ENCODE results near the gene PPP1R14B.
A peak's percentile ranks its signal among the peaks of the same experiment; 100 is the strongest.

The PPP1R14B gene

GRCh38 chr11:64232182-64232966, 14.4 kb downstream of the PPP1R14B start:
- TF ChIP-seq, protein P1, sequence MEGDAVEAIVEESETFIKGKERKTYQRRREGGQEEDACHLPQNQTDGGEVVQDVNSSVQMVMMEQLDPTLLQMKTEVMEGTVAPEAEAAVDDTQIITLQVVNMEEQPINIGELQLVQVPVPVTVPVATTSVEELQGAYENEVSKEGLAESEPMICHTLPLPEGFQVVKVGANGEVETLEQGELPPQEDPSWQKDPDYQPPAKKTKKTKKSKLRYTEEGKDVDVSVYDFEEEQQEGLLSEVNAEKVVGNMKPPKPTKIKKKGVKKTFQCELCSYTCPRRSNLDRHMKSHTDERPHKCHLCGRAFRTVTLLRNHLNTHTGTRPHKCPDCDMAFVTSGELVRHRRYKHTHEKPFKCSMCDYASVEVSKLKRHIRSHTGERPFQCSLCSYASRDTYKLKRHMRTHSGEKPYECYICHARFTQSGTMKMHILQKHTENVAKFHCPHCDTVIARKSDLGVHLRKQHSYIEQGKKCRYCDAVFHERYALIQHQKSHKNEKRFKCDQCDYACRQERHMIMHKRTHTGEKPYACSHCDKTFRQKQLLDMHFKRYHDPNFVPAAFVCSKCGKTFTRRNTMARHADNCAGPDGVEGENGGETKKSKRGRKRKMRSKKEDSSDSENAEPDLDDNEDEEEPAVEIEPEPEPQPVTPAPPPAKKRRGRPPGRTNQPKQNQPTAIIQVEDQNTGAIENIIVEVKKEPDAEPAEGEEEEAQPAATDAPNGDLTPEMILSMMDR (IDR thresholded peaks at IDR 0.05; ENCODE audit: poor library complexity, severe bottlenecking), result no peak
- Histone ChIP-seq H3K36me3 (ENCODE audit: low read depth) (peaks cover 7% of the 10 kb centered on the region; the same call in 1 of the 2 replicates), H3K27me3 (ENCODE audit: insufficient read depth, poor library complexity, severe bottlenecking) (no peaks in the 10 kb centered on the region), H3K4me3 (ENCODE audit: severe bottlenecking) (no peak overlapping the region), H3K27ac (ENCODE audit: poor library complexity, severe bottlenecking) (peak overlapping the region; percentile 56), H3K9me3 (ENCODE audit: severe bottlenecking) (no peaks in the 10 kb centered on the region), H3K4me1 (ENCODE audit: insufficient read depth, poor library complexity, severe bottlenecking) (no peaks in the 10 kb centered on the region)
- DNase-seq (ENCODE audit: low spot score) (no peak), ATAC-seq (ENCODE audit: low read depth) (no peak)

GRCh38 chr11:64231546-64231945, 15.2 kb downstream of the PPP1R14B start:
- ATAC-seq (ENCODE audit: low read depth) (no peak), DNase-seq (ENCODE audit: low spot score) (no peak)
- Histone ChIP-seq H3K4me3 (ENCODE audit: severe bottlenecking) (no peak overlapping the region), H3K27me3 (ENCODE audit: insufficient read depth, poor library complexity, severe bottlenecking) (no peaks in the 10 kb centered on the region), H3K36me3 (ENCODE audit: low read depth) (peaks cover 7% of the 10 kb centered on the region; the same call in 1 of the 2 replicates), H3K4me1 (ENCODE audit: insufficient read depth, poor library complexity, severe bottlenecking) (no peaks in the 10 kb centered on the region), H3K27ac (ENCODE audit: poor library complexity, severe bottlenecking) (no peak overlapping the region), H3K9me3 (ENCODE audit: severe bottlenecking) (no peaks in the 10 kb centered on the region)
- TF ChIP-seq, protein P1 (IDR thresholded peaks at IDR 0.05; ENCODE audit: poor library complexity, severe bottlenecking), result no peak

DNA sequence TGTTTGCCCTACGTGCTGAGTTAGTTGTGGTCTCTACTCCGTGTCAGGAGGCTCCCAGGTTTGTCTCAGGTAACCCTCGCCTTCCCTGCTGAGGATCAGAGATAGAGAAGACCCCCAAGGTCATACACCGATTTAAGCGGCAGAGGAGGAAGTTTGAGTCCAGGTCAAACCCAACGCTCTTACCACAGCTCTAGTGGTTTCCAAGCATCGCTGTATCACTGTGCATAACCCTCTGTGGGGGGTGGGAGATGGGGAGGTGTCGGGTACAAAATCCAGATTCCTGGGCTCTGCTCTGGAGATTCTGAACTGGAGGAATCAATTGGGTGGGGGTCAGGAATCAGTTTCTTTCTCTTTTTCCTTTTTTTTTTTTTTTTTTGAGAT, 15.8 kb downstream of the PPP1R14B start:
- Histone ChIP-seq H3K27me3 (ENCODE audit: insufficient read depth, poor library complexity, severe bottlenecking) (no peaks in the 10 kb centered on the region), H3K9me3 (ENCODE audit: severe bottlenecking) (no peaks in the 10 kb centered on the region), H3K4me1 (ENCODE audit: insufficient read depth, poor library complexity, severe bottlenecking) (no peaks in the 10 kb centered on the region), H3K4me3 (ENCODE audit: severe bottlenecking) (peak overlapping the region; percentile 92), H3K27ac (ENCODE audit: poor library complexity, severe bottlenecking) (peak overlapping the region; percentile 47), H3K36me3 (ENCODE audit: low read depth) (peaks cover 7% of the 10 kb centered on the region; the same call in 1 of the 2 replicates)
- TF ChIP-seq, protein P1 (IDR thresholded peaks at IDR 0.05; ENCODE audit: poor library complexity, severe bottlenecking), result no peak
- DNase-seq (ENCODE audit: low spot score) (no peak), ATAC-seq (ENCODE audit: low read depth) (no peak)

DNA sequence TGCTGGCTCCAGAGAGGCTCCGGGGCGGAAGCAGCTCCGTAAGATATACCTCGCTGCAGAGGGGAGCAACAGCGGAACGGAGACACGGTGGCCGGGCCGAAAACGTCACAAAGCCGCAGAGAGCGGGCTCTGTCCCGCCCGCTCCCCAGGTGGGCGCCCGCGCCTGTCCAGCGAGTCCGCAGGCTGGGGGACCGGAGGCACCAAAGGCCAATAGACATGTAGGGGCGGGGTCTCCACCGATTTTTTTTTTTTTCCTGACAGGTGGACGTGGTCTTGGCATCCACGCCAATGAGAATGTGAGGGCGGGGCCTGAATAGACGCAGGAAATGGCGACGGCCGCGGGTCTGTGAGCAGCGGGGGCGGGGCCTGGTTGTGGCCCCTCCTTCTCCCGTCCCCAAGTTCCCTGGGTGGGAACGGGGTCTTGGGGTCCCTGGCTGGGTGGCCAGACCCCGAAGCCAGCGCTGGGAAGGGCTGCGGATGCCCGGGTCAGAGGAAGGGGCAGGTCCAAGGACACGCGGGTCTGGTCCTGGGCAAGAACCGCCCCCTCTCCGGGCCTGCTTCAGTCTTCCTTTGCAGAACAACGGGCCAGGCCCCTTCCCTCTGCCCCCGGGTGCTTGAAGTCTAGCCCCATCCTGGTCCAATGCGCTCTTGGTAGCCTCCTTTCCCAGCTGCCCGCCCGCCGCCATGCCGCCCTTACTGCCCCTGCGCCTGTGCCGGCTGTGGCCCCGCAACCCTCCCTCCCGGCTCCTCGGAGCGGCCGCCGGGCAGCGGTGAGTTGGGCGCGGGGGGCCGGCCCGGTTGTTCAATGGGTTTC, 16.4 kb downstream of the PPP1R14B start, which contains the start of gene DNAJC4:
Gene DNAJC4, plus strand, starts transcription at position 378 of the 814 bp plus-strand sequence. Its CDS starts 307 bp downstream, at position 685.
- Histone ChIP-seq H3K9me3 (ENCODE audit: severe bottlenecking) (no peaks in the 10 kb centered on the region), H3K27me3 (ENCODE audit: insufficient read depth, poor library complexity, severe bottlenecking) (no peaks in the 10 kb centered on the region), H3K27ac (ENCODE audit: poor library complexity, severe bottlenecking) (peak within 1 kb of the TSS; percentile 47), H3K36me3 (ENCODE audit: low read depth) (peaks cover 2% of the 10 kb centered on the region; the same call in 1 of the 2 replicates), H3K4me3 (ENCODE audit: severe bottlenecking) (peak within 1 kb of the TSS; percentile 92), H3K4me1 (ENCODE audit: insufficient read depth, poor library complexity, severe bottlenecking) (no peaks in the 10 kb centered on the region)
- peak; percentile 92 for DNase-seq (ENCODE audit: low spot score)
- TF ChIP-seq, protein P1 (IDR thresholded peaks at IDR 0.05; ENCODE audit: poor library complexity, severe bottlenecking), result no peak
- ATAC-seq (ENCODE audit: low read depth), result peak; percentile 41
